Globus pallidus (tissue), 1 donor: Measurements from ENCODE around the gene CDKL4.
"Not testable (repeated sequence)": the region's sequence is repeated elsewhere in the genome, so short reads cannot be mapped to it uniquely, and the experiment has no call there.

Experiments used
- DNase-seq: peaks from one replicate; pipeline ENCODE4 v3.0.0-alpha.2; 2015; ENCODE audit warnings: low spot score

Gene CDKL4

DNA sequence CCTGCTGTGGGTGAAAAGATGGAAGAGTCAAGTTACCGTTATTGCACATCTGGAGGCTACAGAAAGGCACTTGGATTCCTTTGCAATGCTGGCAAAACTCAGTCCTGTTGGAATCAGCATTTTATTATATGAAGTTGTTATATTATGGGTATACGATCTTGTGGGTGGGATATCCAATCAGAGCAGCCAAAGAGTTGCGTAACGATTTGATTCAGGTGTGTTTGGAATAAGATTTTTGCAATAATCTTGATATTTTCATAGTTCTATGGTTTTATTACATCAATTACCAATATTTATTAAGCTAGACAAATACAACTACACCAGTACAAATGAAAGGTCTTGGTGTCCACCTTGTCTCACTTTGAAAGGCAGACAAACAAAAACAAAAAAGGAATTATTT, 65.0 kb downstream of the CDKL4 start:
- no peak for DNase-seq

DNA sequence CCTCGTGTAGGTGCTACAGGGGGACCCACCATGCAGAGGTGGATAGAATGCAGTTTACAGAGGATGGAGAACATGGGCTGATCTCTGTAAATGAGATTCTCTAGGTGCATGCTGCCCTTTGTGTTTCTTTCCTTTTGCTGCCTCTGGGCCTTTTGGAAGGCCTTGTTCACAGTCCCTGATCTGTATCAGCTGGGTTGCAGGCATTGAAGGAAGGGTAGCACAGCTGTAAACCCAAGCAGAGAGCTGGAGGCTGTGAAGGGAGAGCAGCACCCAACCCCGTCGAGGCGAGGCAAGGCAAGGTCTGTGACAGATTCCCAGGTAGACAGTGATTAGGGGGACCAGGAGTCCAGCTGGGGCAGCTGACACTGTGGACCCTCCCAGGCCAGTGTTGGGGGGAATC, 66.8 kb downstream of the CDKL4 start:
- no peak for DNase-seq

GRCh38 chr2:39175026-39175812, 68.6 kb downstream of the CDKL4 start:
- DNase-seq: no peak

- DNase-seq: no peak
These were observed 69.7 kb downstream of the CDKL4 start for GRCh38 chr2:39174022-39174421.

GRCh38 chr2:39172047-39172706, 71.6 kb downstream of the CDKL4 start:
- DNase-seq: not testable (repeated sequence)

DNA sequence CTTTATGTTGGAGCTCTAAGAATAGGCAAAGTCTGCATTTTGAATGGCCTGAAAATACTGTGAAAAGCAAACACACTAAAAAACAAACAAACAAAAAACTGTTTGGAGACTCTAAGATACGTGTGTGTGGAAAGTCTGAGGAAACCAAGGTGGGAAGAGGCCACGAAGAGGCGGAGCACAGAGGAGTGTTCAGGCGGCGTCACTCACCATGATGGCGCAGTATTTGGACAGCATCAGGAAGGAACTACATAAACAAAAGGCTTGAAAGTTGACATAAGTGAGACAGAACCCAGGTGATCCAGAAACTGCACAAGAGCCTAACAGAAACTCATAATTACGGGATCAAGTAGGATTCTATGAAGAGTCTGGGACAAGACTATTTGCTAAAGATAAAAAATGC, 72.1 kb downstream of the CDKL4 start:
- no peak for DNase-seq

- no peak for DNase-seq
These were observed 79.7 kb downstream of the CDKL4 start for GRCh38 chr2:39164089-39164488.

DNA sequence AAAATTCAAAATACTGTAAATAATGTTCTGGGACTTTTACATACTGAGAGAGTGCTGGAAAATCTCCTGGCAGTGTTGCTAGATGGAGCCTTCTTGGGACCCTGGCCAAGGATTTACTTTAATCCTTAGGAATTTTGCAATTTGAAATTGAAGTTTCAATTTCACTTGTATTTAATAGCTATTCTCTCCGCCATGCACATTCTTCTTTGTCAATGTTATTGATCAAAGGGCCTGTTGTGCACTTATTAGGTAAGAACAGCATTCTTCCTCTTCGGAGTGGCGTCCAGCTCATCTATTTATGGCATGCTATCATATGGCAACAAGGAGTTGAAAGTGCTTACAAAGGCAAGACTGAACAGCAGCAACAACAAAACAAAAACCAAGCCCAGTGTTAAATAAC, 82.8 kb downstream of the CDKL4 start:
- DNase-seq: no peak

DNA sequence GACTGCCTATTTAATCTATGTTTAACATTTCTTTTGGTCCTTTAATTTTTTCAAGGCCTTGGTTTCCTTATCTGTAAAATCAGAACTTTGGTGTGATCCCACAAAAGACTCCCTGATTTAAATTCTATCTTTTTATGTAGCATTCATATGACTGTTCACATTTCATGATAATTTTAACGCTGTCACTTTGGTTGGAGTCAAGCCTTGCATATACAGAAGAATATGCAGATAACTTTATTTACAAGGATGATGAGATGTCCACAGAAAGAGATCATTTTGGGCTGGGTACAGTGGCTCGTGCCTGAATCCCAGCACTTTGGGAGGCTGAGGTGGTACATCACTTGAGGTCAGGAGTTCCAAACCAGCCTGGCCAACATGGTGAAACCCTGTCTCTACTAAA, 84.5 kb downstream of the CDKL4 start:
- no peak for DNase-seq

- DNase-seq: no peak
These were observed 85.4 kb downstream of the CDKL4 start for GRCh38 chr2:39158351-39158750.

DNA sequence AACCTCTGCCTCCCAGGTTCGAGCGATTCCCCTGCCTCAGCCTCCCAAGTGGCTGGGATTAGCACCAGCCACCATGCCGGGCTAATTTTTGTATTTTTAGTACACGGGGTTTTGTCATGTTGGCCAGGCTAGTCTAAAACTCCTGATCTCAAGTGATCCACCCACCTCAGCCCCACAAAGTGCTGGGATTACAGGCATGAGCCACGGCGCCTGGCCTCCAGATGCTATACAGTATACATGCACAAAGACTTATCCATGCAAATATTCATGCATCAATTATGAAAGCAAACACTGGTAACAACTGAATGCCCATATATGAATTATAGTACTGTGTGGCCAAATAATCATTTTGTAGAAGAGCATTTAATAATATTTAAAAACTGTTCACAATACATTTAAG, 86.9 kb downstream of the CDKL4 start:
- DNase-seq: no peak

- DNase-seq: no peak
These were observed 87.7 kb downstream of the CDKL4 start for GRCh38 chr2:39156107-39156506.

DNA sequence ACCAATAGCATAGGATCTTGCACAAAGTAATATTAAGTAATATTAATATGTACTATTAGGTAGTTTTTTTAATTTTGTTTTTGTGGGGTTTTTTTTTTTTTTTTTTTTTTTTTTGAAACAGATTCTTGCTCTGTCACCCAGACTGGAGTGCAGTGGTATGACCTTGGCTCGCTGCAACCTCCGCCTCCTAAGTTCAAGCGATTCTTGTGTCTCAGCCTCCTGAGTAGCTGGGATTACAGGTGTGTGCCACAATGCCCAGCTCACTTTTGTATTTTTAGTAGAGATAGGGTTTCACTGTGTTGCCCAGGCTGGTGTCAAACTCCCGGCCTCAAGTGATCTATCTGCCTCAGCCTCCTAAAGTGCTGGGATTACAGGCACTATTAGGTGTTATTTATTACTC, 88.2 kb downstream of the CDKL4 start:
- DNase-seq: not testable (repeated sequence)

DNA sequence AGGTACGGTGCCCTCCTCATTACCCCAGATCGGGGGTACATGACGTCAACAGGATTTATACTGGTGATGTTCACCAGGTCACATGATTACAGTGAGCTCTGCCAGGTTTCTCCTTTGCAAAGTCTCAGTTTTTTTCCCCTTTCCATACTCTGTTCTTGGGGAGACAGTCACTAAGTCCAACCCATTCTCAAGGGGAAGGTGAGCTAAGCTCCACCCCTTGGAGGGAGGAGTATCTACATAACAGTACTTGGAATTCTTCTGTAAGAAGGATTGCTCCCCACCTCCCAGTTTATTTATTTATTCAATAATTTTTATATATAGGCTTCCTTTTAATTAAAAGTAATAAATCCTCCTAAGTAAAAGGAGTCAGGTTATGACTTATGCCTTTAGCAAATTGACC, 88.8 kb downstream of the CDKL4 start:
- no peak for DNase-seq

- DNase-seq: no peak
These were observed 90.5 kb downstream of the CDKL4 start for GRCh38 chr2:39153312-39153711.

GRCh38 chr2:39152504-39152903, 91.3 kb downstream of the CDKL4 start:
- DNase-seq: no peak

GRCh38 chr2:39150890-39151497, 92.8 kb downstream of the CDKL4 start:
- DNase-seq: no peak

DNA sequence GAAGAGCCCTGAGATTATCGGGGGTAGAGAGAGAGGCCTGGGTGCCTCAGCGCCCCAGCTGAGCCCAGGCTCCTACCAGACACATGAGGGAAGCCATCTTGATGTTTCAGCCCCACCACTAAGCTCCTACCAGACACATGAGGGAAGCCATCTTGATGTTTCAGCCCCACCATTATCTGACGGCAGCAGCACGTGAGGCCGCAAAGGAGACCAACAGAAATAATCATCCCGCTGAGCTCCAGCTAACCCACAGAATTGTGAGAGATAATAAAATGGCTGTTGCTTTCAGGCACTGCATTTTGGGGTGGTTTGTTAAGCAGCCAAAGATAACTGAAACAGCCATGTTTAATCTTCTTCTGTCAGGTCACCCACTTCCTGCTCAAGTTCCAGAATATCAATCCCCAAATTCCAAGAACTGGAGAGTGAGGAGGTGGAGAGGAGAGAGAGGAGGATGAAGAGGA, 93.6 kb downstream of the CDKL4 start:
- DNase-seq: no peak

DNA sequence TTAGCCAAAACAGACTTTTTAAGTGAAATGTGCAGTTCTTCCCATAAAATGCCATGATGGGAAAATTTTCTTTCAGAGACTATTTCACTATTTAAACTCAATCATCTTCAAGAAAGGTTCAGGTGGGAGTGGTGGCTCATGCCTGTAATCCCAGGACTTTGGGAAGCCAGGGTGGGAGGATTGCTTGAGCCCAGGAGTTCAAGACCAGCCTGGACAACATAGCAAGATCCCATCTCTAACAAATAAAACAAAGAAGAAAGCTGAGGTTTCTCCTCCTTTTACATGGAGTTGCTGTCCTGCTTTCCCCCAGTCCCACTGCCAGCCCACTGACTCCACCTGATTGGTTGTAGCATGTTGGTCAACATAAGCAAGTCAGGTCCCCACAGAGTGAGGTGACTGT, 97.1 kb downstream of the CDKL4 start:
- DNase-seq: no peak

DNA sequence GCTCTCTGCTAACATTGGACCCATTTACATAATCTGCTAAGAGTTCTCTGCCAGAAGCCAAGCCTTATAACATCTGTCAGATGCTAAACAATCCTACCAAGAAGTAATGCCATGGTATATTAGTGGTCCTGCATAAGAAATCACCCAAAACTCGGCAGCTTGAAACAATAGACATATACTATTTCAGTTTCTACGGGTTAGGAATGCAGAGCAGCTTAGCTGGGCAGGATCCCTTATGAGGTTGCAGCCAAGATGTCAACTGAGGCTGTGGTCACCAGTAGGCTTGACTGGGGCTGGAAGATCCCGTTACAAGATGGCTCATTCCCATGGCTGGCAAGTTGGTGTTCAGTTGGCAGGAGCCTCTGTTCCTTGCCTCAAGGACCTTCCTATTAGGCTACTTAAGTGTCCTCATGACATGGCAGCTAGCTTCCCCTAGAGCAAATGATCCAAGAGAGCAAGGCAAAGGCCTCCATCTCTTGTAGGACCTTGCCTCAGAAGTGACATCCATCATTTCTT, 97.8 kb downstream of the CDKL4 start:
- DNase-seq: no peak

GRCh38 chr2:39144416-39144815, 99.4 kb downstream of the CDKL4 start:
- no peak for DNase-seq

DNA sequence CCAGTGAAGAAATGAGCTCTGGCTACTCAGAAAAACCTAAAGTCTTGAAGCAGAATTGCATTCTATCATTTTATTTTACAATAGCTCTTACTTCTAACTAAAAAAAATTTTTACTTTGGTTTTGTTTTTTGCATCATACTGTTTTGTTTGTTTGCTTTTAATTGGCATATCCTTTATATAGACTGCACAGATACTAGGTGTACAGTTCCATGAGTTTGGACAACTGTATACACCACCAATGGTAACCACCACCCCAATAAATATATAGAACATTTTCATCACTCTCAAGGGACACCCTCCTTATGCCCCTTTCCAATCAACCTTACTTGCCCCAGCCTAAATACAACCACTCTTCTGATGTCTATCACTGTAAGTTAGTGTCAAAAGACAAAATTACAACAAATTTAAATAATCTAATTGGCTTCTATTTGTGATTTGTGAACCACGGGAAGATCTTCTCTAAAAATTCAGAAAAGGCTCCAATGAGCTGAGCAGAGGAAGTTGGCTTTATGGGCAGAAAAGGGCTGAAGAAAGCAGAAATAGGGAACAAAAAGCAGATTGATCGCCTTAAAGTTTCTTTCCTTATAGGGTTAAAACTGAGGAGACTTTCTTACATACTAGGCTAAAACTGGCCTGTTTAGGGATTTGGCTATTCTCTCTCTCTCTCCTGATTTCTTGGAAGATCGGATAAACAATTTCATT, 100.7 kb downstream of the CDKL4 start:
- DNase-seq: no peak
